ENCODE results near the gene SLC4A5. TPM values are rescaled to one million over a fixed set of nuclear protein-coding genes. Genes with fewer than 3 reads are reported as not detected.
A peak's percentile ranks its signal among the peaks of the same experiment; 100 is the strongest.
"Not testable (repeated sequence)": the region's sequence is repeated elsewhere in the genome, so short reads cannot be mapped to it uniquely, and the experiment has no call there.

Gene SLC4A5
- polyA plus RNA-seq, 2 of the 4 experiments (the other 2 are of a cell fraction), result 0.50 to 1.1 TPM

DNA sequence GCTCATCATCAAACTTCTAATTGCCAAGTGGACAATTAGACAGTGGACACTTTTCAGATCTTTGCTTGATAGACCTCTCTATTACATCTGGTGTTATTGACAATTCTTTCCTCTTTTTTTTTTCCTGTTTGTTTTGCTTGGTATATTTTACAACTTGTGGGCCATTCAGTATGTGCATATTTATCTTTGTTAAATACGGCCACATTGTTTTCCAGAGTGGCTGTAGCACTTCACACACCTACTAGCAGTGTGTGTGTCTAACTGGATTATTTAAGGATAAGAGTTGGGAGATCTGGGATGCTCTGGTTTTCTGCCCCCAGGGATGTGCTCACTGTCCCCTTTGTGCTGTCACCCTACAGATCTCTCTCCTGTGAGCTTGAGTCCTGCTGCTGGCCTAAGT lies 4.1 kb upstream of the SLC4A5 start:
- FAIRE-seq, result no peak
- CTCF ChIA-PET, result interaction anchor here (1.0 to 5.2 kb wide), 2 partner anchors 13 to 45 kb away, joined by 3 to 28 read pairs; no protein-coding TSS in a partner anchor

DNA sequence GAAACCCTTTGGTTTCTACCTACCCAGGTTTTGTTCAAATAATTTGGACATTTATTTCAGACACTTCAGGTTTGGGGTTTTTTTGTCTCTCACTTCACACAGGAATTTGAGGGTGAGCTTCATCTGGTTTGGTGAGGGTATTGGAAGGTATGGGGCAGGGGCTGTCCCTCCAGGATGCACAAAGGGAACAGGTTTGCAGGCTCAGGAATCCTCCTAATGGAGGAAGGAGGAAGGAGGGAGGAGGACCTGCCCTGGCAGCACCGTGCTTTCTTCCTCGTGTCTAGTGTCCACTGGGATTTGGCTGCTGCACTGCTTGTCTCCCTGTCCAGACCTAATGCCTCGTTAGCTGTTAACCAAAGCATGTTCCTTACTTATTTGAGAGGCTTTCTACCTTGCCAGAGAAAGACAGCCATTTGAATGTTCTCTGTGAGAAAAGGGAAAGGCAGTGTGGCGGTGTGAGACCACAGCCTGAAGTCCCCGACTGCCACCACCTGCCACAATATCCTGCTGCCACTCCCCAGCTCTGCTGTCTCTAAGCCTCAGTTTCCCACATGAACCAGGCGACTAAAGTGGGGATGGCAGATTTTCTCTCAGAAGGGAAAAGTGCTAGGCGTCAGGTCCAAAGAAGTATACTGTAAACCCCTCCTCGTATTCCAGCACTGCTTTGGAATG lies 2.2 kb upstream of the SLC4A5 start:
- no peak for DNase-seq (ENCODE audit: low read depth in 1 of 2, low spot score in 1 of 2)
- no peak for FAIRE-seq
- Histone ChIP-seq H3K4me3 (no peak overlapping the region), H3K4me1 (no peaks in the 10 kb centered on the region), H3K4me2 (no peak overlapping the region), H3K9me3 (no peaks in the 10 kb centered on the region), H3K27ac (no peak overlapping the region)
- peak in 1 of 2 experiments; percentile 30; a peak in 2 of 6 replicates for ATAC-seq
- TF ChIP-seq HEYL (CRISPR knock-in tag; IDR thresholded peaks at IDR 0.05), result no peak
- no peak for TF ChIP-seq FOSL2 (IDR thresholded peaks at IDR 0.05)
- TF ChIP-seq FOSL2 (CRISPR knock-in tag; IDR thresholded peaks at IDR 0.05), result no peak
- TF ChIP-seq NR3C1 (IDR thresholded peaks at IDR 0.05), result no peak
- TF ChIP-seq, protein P1, sequence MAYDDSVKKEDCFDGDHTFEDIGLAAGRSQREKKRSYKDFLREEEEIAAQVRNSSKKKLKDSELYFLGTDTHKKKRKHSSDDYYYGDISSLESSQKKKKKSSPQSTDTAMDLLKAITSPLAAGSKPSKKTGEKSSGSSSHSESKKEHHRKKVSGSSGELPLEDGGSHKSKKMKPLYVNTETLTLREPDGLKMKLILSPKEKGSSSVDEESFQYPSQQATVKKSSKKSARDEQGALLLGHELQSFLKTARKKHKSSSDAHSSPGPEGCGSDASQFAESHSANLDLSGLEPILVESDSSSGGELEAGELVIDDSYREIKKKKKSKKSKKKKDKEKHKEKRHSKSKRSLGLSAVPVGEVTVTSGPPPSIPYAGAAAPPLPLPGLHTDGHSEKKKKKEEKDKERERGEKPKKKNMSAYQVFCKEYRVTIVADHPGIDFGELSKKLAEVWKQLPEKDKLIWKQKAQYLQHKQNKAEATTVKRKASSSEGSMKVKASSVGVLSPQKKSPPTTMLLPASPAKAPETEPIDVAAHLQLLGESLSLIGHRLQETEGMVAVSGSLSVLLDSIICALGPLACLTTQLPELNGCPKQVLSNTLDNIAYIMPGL (CRISPR knock-in tag; IDR thresholded peaks at IDR 0.05; ENCODE audit: borderline replicate concordance), result no peak
- 0 out of 2 replicates have a peak, but pooled peaks have one; percentile 7 for TF ChIP-seq POLR2A (IDR thresholded peaks at IDR 0.05; ENCODE audit: low read length)
- ChIA-PET CTCF (interaction anchor here (0.6 to 5.2 kb wide), 3 partner anchors 11 to 213 kb away, joined by 3 to 28 read pairs (median 5); no protein-coding TSS in a partner anchor), POLR2A (no interaction called here)
- WGBS (ENCODE audit: missing lambda C conversion rate), result 73% methylated on average over 8 of the region's 8 CpGs

More for the DNA sequence above, 4.1 kb upstream of the SLC4A5 start:
- ATAC-seq, result no peak
- POLR2A ChIA-PET, result no interaction called here
- TF ChIP-seq TFCP2L1 (CRISPR knock-in tag; IDR thresholded peaks at IDR 0.05) (no peak), NR3C1 (IDR thresholded peaks at IDR 0.05) (no peak), RCOR1 (IDR thresholded peaks at IDR 0.05; ENCODE audit: low read depth, low read length) (no peak), MAZ (IDR thresholded peaks at IDR 0.05; ENCODE audit: borderline replicate concordance, low read depth, low read length) (no peak)
- no peak overlapping the region for H3K4me2 ChIP-seq
- H3K27ac ChIP-seq, result no peak overlapping the region
- no peak for DNase-seq (ENCODE audit: low read depth in 1 of 2, low spot score in 1 of 2)
- WGBS (ENCODE audit: missing lambda C conversion rate), result 85% methylated on average over 1 of the region's 1 CpG
- H3K9me3 ChIP-seq, result no peaks in the 10 kb centered on the region
- H3K4me1 ChIP-seq, result no peaks in the 10 kb centered on the region
- H3K4me3 ChIP-seq, result no peak overlapping the region

DNA sequence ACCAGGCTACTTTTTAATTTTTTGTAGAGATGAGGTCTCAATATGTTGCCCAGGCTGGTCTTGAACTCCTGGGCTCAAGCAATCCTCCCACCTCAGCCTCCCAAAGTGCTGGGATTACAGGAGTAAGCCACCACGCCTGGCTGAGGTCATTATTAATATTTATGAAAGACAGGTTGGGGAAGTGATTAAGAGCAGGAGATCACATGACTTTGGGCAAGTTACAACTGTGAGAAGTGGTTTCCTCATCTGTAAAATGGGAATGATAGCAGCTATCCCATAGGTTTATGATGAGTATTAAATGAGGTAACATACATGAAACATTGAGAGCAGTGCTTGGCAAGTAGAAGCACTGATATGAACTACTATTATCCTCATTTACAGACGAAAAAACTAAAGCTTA lies 7.0 kb downstream of the SLC4A5 start:
- H3K9me3 ChIP-seq; H3K27ac ChIP-seq; H3K4me3 ChIP-seq; DNase-seq (ENCODE audit: low read depth in 1 of 2, low spot score in 1 of 2); POLR2A ChIA-PET; ATAC-seq; H3K4me2 ChIP-seq; FAIRE-seq; H3K4me1 ChIP-seq: not testable (repeated sequence)
- CTCF ChIA-PET, result interaction anchor here (0.8 to 5.1 kb wide), 16 partner anchors 13 to 512 kb away, joined by 3 to 105 read pairs (median 12); no protein-coding TSS in a partner anchor
- 25% methylated on average over 2 of the region's 2 CpGs for WGBS (ENCODE audit: missing lambda C conversion rate)

DNA sequence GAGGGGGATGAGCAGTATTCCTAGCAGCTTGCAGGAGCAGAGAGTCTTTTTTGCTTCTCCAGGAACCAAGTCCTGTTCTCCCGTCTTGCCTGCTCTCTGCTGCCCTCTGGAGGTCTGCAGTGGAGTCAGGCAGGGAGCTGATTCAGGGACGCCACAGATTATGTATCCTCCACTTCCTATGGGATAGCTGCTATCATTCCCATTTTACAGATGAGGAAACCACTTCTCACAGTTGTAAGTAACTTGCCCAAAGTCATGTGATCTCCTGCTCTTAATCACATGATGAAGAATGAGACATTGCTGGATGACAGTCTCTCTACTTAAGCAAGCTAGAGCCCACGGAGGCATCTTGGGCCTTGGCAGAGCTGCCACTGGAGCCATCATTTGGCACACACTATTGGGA lies 8.3 kb downstream of the SLC4A5 start:
- TF ChIP-seq, protein P2, sequence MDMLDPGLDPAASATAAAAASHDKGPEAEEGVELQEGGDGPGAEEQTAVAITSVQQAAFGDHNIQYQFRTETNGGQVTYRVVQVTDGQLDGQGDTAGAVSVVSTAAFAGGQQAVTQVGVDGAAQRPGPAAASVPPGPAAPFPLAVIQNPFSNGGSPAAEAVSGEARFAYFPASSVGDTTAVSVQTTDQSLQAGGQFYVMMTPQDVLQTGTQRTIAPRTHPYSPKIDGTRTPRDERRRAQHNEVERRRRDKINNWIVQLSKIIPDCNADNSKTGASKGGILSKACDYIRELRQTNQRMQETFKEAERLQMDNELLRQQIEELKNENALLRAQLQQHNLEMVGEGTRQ (IDR thresholded peaks at IDR 0.05), result peak; percentile 72
- TF ChIP-seq SMC3 (IDR thresholded peaks at IDR 0.05) (peak; percentile 78), FOXS1 (CRISPR knock-in tag; IDR thresholded peaks at IDR 0.05) (no peak), MAZ (IDR thresholded peaks at IDR 0.05; ENCODE audit: borderline replicate concordance, low read depth, low read length) (no peak), HDAC2 (IDR thresholded peaks at IDR 0.05) (no peak), RAD21 (conservative IDR thresholded peaks at IDR 0.05 in 1 of 2, IDR thresholded peaks at IDR 0.05 in 1 of 2) (peak; percentile 72 to 83), BHLHE40 (IDR thresholded peaks at IDR 0.05; ENCODE audit: low read depth, low read length) (no peak)
- TF ChIP-seq, protein P3, sequence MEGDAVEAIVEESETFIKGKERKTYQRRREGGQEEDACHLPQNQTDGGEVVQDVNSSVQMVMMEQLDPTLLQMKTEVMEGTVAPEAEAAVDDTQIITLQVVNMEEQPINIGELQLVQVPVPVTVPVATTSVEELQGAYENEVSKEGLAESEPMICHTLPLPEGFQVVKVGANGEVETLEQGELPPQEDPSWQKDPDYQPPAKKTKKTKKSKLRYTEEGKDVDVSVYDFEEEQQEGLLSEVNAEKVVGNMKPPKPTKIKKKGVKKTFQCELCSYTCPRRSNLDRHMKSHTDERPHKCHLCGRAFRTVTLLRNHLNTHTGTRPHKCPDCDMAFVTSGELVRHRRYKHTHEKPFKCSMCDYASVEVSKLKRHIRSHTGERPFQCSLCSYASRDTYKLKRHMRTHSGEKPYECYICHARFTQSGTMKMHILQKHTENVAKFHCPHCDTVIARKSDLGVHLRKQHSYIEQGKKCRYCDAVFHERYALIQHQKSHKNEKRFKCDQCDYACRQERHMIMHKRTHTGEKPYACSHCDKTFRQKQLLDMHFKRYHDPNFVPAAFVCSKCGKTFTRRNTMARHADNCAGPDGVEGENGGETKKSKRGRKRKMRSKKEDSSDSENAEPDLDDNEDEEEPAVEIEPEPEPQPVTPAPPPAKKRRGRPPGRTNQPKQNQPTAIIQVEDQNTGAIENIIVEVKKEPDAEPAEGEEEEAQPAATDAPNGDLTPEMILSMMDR (IDR thresholded peaks at IDR 0.05), result peak; percentile 90
- no peaks in the 10 kb centered on the region for H3K4me1 ChIP-seq
- ATAC-seq (peak; percentile 90 to 96), DNase-seq (ENCODE audit: low read depth in 1 of 2, low spot score in 1 of 2) (peak; percentile 72 to 81), FAIRE-seq (no peak)
- H3K4me2 ChIP-seq, result no peak overlapping the region
- ChIA-PET CTCF (interaction anchor here (0.6 to 5.1 kb wide), 68 partner anchors 11 to 824 kb away, joined by 3 to 105 read pairs (median 5); partner anchors contain the start of genes MOB1A, SLC4A5 and STAMBP), POLR2A (interaction anchor here (1.0 to 2.0 kb wide), 2 partner anchors 86 to 157 kb away, joined by 3 to 4 read pairs; partner anchors contain the start of gene MOB1A)
- no peak overlapping the region for H3K27ac ChIP-seq
- no peak overlapping the region for H3K4me3 ChIP-seq
- 36% methylated on average over 3 of the region's 3 CpGs for WGBS (ENCODE audit: missing lambda C conversion rate)
- no peaks in the 10 kb centered on the region for H3K9me3 ChIP-seq

All from A549 (cell line).